ENCODE measurements around the gene CDKN2AIPNL.

CDKN2AIPNL gene, protein sequence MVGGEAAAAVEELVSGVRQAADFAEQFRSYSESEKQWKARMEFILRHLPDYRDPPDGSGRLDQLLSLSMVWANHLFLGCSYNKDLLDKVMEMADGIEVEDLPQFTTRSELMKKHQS

DNA sequence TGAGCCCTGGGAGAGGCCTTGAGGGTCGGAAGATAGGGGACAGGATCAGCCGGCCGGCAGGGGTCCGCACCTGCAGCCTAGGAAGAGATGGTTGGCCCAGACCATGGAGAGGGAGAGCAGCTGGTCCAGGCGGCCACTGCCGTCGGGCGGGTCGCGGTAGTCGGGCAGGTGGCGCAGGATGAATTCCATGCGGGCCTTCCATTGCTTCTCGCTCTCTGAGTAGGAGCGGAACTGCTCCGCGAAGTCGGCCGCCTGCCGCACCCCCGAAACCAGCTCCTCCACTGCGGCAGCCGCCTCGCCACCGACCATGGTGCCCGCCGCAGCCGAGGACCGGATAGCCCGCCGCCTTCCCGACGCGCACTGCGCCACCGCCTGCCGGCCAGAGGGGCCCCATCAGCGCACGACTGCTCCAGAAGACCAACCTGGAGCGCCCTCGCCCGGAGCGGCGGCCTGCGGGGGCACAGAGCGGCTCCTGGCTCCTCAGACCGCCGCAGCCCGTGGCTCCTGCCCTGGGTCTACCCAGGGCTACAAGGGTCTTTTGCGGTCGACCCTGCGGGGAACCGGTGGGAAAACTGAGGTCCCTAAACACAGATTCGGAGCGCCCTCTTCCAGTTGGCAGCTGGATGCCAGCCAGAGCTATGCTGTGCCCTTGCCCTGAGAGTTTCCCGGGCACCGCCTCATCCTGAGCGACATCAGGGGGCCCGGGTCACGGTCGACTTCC lies at the start of gene CDKN2AIPNL:
Gene CDKN2AIPNL, minus strand, starts transcription at position 336 of the 721 bp plus-strand sequence. Its CDS starts 27 bp downstream, at position 309.
- DNase-seq = peak; percentile 76 to 89 (median 81)

DNA sequence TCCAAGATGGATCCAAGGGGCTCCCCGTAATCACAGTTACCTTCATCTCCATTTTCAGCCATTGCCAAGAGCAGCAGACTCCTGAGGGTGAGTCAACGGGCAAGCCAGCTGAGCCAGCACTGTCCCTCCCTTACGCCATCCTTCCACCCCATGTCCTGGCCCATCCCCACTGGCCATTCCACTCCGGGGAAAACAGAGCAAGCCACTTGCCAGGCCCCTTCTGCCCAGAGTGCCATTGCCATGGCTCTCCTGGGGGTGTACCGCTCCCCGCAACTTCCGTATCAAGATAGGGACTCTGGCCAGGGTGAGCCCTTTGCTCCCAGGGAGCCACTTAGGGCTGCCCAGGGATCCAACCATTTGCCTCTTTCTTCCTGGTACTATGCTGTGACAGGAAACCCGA lies 48.9 kb upstream of the CDKN2AIPNL start:
- no peak for DNase-seq

DNA sequence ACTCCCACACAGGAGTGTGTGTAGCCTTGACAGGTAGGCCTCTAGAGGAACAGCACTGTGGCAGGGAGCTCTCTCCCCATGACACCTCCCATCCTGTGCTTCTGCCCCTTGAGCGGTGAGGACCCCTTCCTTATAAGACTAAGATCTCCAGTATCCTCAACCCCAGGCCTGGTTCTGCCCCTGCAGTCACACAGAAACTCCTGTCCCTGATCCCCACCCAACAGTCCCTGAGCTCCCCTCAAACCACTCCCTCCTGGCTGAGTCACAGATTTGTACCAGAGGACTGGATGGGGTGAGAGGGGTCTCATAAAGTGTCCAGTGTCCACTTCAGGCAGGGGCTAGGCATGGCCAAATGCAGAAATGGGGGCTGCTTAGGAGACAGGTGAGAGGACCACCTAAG lies 47.8 kb upstream of the CDKN2AIPNL start:
- DNase-seq = no peak

DNA sequence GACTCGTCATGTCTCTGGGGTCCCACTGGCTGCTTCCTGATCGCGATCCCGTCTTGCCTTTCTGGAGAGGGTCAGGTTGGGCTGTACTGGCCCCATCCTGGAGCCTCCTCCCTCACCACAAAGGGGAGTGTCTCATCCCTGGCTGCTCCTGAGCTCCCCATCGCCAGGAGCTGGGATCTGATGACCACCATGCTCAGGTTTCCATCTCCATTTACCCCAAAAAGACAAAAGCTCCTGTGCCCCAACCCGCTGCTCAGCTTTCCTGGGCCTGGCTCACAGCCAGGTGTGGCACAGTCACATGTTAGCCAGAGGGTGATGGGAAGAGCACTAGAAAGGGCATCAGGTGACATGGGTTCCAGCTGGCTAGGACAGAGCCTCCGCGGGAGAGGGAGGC lies 47.3 kb upstream of the CDKN2AIPNL start:
- no peak for DNase-seq

DNA sequence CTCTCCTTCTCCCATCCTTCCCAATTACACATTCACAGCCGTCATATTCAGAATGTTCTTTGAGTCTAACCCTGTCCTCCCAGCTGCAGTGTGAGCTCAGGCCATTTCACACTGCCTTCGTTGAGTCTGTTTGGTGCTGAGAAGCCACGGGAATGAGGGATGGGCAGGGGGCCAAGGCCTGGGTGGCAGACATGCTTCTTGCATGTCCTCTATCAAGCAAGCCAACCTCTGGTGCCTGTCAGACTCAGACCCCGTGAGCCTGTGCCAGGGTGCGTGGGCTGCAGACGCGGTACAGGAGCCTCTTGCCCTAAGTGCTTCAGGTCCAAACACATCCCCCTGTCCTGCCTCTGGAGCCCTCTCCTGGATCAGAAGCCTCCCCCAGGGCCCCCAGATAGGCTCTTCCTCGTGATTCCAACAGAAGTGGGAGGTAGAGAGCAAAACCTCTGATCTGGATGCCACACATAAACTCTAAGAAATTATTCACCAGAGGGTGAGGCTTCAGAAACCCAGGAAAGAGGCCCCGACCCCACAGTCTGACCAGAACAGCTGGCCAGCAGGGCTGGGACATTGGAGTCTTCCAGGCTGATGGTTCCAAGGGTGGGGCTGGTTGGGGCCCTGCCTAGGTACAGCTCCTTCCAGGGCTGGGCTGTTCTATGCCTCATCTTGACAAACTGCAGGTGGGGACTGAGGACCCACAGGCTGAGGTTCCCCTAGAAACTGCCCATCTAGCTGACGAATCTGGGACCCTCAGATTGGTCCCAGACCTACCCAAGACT lies 46.7 kb upstream of the CDKN2AIPNL start:
- DNase-seq = no peak

DNA sequence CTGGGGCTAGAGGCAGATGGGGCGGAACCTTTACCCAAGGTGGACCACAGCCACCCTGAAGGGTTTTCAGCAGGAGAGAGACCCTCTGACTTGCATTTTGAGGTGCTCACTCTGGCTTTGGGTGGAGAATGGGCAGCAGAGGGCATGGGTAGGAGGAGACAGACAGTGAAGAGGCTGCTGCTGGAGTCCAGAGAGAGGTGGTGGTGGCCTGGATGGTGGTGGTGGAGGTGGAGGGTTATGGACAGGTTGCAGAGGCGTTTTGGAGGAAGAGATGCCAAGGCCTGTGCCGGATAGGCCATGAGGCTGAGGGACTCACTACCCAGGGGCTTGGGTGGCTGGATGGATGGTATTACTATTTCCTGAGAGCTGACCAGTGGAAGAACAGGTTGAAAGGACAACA lies 46.1 kb upstream of the CDKN2AIPNL start:
- DNase-seq = no peak

DNA sequence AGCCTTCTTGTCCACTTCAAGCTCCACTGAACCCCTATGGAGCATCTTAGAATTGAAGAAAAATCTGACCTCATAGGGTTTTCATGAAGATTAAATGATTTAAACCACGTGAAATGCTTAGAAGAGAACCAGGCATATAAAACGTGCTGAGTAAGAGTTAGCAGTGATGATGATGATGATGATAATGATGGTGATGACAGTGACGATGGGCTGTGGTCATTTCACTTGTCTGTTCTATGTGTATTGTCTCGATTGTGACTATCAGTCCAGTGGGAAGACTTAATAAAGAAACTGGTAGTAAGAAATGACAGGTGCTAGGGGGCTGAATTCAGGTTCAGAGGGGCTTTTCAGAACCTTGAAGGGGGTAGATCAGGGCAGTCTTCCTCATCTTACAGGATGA lies 45.1 kb upstream of the CDKN2AIPNL start:
- DNase-seq = no peak

DNA sequence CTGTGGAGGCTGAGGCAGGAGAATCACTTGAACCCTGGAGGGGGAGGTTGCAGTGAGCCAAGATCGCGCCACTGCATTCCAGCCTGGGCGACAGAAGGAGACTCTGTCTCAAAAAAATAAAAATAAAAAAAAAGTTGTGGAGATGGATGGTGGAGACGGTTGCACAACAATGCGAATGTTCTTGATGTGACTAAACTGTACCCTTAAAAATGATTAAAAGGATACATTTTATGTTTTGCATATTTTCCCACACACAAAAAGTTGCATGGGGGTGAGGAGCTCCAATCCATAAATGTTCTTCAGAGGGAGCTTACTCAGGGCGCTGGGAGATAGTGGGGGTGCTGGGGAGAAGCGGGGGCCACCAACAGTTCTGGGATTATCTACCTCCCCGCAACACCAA lies 43.8 kb upstream of the CDKN2AIPNL start:
- DNase-seq = no peak

DNA sequence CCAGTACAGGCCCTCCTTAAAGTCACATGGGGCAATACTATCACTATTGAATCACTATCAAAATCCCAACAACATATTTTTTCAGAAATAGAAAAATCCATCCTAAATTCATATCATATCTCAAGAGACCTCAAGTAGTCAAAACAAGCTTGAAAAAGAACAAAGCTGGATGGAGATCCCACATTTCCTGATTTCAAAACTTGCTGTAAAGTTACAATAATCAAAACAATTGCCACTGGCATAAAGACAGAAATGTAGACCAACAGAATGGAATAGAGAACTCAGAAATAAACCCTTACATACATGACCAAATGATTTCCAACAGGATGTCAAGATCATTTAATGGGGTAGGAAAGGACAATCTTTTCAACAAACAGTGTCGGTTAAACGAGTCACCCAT lies 41.3 kb upstream of the CDKN2AIPNL start:
- DNase-seq = no peak

DNA sequence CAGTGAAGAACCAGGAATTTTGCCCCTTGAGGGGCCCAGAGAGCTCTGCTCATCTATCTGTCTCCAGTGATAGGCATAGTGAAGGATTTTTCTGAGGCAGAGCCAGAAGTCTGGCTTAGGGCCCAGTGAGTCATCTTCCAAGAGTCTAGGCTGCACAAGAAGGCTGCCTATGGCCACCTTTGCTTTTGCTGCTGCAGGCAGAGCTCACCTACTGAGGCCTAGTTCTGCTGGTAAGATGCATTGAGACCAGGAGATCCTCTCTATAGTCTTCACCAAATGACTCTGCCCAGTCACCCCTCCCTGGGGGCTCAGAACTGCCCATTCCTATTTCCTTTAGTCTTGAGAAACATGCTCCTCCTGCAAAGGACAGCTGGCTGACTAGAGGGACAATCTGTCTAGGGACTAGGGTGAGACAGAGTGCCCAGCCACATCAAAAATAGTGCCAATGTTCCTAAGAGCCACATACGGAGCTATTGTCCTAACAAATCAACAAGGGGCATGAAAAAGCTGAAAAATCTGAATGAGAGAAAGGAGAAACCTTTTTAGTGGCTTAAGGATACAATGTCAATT lies 40.3 kb upstream of the CDKN2AIPNL start:
- DNase-seq = no peak

DNA sequence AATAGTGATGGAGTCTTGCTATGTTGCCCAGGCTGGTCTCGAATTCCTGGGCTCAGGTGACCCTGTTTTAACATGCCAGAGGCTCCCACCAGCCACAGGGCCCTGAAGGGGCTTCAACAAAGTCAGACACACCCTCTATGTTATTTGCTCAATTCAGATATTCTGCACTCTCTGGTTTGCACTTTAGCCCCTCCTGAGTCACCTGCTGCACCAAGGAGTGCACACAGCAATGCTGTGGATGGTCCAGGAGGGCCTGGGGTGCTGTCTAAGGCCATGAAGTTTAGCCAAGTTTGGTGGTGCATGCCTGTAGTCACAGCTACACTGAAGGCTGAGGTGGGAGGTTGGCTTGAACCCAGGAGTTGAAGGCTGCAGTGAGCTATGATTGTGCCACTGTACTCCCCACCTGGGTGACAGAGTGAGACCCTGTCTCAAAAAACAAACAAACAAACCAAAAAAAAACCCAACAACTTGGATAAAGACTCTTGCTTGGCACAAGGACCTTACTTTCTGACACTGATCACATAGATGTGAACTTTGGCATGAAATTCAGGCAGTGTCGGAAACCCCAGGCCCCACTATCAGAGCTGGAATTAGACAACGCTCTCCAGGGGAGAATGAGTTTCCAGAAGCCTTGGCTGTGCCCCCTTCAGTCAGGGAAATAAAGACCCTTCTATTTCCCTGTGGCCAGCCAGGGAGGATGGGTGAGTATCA lies 39.7 kb upstream of the CDKN2AIPNL start:
- DNase-seq = no peak

DNA sequence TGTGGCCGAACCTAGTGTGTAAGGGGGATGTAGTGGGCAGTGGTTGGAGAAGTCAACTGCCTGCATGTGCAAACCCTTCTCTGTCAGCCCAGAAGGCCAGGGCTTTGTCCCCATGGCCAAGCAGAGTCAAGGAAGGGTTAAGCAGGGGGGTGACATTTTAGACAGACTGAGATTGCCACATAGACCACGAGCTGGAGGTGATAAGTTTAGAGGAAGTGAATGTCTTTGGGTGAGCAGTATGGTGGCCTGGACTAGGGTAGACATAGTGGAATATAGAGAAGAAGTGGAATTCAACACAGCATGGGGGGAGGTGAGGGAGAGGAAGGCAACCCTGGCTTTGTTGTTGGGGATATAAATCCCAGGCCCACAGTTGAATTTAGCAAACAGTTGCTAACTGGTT lies 38.7 kb upstream of the CDKN2AIPNL start:
- DNase-seq = no peak

DNA sequence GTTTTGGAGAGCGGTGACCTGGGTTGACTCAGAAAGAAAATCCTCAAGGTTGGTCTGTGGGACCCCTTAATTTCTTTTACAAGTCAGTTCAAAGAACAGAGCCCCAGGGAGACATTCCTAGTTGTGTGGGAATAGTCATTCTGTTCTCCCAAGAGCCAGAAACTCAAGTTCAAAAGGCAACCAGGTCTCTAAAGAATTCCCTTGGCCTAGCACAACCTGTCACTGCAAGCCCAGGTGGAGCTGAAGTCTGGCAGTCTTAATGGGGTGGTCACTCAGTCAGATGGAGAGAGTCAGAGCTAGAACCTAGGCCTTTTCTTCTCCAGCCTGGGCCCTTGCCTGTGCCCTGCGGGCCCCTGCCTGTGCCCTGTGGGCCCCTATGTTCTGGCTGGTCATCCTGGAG lies 37.5 kb upstream of the CDKN2AIPNL start:
- DNase-seq = no peak

DNA sequence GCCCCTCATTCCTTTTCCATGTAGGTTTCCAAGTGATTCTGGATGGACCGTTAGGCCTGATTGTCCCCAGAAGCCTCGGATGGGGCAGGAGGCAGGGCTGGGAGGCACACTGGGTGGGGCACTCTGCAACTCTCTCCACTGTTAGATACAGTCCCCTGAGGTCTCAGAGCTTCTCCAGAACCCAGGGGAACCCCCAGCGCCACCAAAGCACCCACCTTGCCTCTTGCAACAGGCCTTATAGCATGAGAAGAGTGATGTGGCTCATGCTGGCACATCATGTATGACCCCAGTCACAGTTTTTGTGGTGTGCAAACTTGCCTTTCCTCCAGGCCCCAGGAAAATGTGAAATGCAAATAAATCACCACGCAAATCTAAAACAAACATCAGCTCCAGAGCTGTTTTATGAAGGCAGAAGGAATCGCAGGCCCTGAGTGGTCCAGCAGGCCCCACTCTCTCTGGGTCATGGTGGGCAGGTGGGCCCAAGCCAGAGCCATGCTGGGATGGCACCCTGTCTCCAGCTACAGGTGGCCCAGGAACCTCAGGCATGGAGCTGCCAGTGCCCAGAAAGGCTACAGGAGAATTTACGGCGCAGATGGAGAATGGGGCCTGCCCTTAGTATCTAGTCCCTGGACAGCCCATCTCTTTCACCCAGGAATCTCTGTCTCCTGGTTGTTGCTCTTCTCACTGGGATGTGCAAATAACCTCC lies 36.3 kb upstream of the CDKN2AIPNL start:
- no peak for DNase-seq

DNA sequence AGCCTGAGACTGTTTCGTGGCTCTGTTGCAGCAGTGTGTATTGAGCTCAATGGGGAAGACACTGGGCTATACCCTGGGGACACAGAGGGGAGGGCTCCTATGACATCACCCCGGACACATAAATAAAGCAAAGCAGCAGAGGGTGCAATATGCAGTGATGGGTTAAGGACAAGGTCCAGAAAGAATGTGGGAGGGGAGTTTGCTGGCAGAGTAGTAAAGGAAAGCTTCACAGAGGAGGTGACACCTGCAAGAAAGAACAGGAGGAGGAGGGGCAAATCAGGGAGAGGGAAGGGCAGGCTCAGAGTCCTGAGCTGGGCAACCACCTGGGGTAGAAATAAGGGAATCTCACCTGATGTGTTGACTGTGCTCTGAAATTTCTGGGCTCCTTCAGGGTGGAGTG lies 35.3 kb upstream of the CDKN2AIPNL start:
- no peak for DNase-seq

DNA sequence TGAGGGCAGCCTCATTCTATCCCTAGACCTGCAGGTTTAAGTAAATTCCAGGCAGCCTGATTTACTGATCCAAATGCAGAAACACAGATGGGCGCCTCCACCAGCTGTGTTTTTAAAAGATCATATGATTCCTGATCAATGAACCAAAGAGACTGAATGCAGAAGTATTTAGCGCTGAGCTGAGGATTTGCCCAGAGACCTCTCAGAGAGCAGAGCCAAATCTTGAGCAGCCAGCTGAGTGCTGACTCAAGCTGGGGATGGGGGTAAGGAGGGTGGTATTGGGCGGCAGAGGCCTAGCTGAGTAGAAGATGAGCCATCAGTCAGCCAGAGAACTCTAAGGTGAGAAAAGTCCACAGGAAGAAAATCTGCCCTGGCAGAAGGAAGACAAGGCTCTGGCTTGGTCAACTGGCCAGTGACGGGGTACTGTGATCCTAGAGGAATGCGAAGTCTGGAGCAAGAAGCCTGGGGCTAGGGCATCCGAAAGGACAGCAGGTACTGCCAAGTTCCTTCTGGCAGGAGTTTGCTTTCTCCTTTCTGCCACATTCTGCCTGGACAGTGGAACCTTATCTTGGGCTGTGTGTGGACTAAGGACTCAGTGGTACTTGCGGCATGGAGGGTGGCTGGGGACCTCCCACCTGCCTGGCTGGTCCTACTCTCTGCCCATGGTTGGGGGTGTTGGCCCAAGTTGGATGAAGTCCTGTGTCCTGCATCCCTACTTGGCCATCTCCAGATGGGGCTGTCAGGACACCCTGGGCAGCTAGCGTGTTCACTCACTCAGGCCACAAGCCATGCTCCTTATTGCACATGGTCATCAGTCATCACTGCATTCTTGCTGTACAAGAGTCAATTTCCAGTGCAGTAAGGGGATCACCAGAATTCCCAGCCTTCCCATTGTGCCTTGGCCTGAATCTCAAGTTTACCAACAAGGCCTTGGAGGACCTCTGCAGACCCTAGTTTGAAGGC lies 34.5 kb upstream of the CDKN2AIPNL start:
- no peak for DNase-seq

DNA sequence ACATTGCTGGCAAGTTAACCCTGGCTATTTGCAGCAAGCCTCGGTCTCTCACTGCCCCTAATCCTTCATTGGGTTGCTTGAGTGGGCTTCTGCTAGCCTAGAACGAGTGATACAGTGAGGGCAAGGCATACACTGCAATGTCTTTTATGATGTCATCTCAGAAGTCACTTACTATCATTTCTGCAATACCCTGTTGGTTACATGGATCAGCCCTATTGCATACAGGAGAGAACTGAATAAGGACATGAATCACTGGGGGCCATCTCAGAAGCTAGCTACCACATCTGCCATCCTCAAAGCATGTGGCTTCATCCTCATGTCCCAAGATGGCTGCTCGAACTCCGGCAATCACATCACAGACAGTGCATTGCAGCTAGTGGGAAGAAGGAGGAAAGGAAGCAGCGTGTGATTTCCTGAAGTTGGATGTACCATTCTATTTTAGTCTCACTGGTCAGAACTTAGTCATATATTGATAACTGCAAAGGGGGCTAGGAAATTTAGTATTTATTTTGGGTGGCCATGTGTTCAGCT lies 33.3 kb upstream of the CDKN2AIPNL start:
- DNase-seq = no peak

DNA sequence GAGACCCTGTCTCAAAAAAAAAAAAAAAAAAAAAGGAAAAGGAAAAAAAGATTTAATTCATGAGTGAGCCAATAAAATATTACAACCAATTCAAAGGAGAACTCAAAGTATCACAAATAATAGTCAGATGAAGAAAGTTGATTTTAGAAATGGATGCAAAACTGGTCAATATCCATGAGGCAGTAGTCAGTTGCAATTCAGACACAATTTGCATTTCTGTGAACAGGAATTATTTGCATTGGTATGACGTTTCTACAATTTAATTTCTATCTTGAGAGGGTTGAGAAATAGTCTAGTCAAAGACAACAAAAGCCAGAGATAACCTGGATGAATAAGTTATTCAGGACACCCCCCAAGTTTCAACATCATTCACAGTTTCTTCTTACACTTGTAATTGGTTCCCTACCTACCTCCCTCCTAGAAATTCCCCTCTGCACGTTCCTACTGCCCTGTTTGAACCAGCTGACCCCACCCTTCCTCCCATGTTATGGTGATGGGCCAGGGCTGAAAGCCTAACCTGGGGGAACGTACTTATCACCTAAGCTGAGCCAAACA lies 28.6 kb upstream of the CDKN2AIPNL start:
- DNase-seq = no peak

DNA sequence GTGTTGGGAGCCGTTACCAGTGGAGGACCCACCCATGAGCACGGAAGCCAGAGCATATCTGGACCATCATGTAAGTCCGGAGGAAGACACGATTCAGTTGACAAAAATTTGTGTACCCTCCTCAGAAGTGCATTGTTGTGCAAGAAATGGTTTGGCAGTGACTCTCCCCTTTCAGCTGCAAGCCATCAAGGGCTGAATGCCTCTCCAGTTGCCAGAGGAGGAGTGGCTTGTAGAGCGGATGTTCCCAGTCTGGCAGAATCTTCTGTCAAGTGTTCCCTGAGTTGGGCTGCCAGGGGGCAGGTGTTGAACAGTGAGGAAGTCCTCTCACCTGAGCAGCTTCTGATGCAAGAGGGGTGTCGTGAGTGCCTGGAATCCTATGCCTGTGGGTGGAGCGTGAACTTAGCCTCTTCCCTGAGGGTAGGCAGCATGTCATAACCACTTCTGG lies 27.6 kb upstream of the CDKN2AIPNL start:
- DNase-seq = no peak

DNA sequence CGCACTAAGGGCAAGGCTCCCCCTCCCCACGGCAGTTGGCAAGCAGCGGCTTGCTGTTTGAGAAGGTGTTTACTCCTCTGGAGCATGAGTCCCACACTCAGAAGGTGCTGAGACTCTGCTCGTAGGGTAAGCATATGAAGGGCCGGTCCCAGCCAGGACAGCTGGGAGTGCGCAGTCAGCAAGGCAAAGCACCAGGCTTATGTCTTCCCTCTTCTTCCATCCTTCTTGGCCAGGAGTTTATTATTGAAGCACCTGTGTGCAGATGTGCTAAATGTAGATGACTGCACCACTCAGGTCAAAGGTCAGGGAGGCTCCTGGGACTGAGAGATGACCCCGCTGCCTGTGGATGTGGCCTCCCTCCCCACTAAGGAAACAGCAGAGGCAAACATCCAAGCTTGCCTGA lies 27.0 kb upstream of the CDKN2AIPNL start:
- no peak for DNase-seq
